Keratinocyte (primary cell): ENCODE data around the gene CTDSPL.

Experiments used
- CTCF ChIP-seq, 3 experiments: IDR thresholded peaks in 1 of 3; conservative IDR thresholded peaks in 1 of 3; optimal IDR thresholded peaks in 1 of 3; 2 replicates in 2 of 3; 3 replicates in 1 of 3; pipeline versions ENCODE3 to v1.5.1; 2011; ENCODE audit warnings: low read length in 3 of 3, mild to moderate bottlenecking in 3 of 3, moderate library complexity in 2 of 3, control low read depth in 1 of 3, inconsistent platforms in 1 of 3; ENCODE audit not compliant: insufficient read depth in 2 of 3; ENCODE audit errors: extremely low read depth in 1 of 3
- EZH2 ChIP-seq: IDR thresholded peaks from one replicate; pipeline ENCODE4 v1.6.1; 2012; ENCODE audit warnings: inconsistent platforms, mild to moderate bottlenecking, low read length, moderate library complexity

GRCh38 chr3:37814547-37814946 is 47.1 kb upstream of the CTDSPL start:
- TF ChIP-seq CTCF (optimal IDR thresholded peaks at IDR 0.05 in 1 of 3, IDR thresholded peaks at IDR 0.05 in 1 of 3, conservative IDR thresholded peaks at IDR 0.05 in 1 of 3; ENCODE audit: extremely low read depth in 1 of 3, insufficient read depth in 2 of 3, low read length in 3 of 3) (no peak), EZH2 (no peak)
